HT1080 (cell line): ENCODE data around the gene COL4A6. TPM values are rescaled to one million over a fixed set of nuclear protein-coding genes. Genes with fewer than 3 reads are reported as not detected.
"Not testable (repeated sequence)": the region's sequence is repeated elsewhere in the genome, so short reads cannot be mapped to it uniquely, and the experiment has no call there.

Experiments
- DNase-seq: peaks from one replicate; pipeline ENCODE4 v3.0.0-alpha.2; 2015; ENCODE audit warnings: low read depth
- polyA plus RNA-seq, 2 experiments: library from polyadenylated mRNA; depleted of rRNA; stranded (reverse); fragments of >200 nt; gene quantifications; 2 replicates each; pipeline ENCODE4 v1.2.3, GENCODE V29; 2015
- total RNA-seq: library from RNA; depleted of rRNA; stranded (reverse); fragments of >200 nt; shearing (Covaris generic); gene quantifications from 2 replicates; pipeline ENCODE4 v1.2.3, GENCODE V29; 2014; rRNA removed

Gene COL4A6
- total RNA-seq = 0.07 and 0.08 TPM in 2 replicates
- 0.34 and 0.41 TPM in 2 replicates for polyA plus RNA-seq (2015; cell fraction: cytosol; rRNA removed)
- 1.2 TPM in 2 replicates for polyA plus RNA-seq (2015; cell fraction: nucleus; rRNA removed)

GRCh38 chrX:108438110-108438623 is at the start of gene COL4A6:
COL4A6 (minus strand) TSS chrX:108438422; CDS start chrX:108438196, 226 bp downstream.
- DNase-seq = no peak

- no peak for DNase-seq
These were observed 47.7 kb upstream of the COL4A6 start for GRCh38 chrX:108485960-108486359.

GRCh38 chrX:108484251-108484650 is 46.0 kb upstream of the COL4A6 start:
- no peak for DNase-seq

GRCh38 chrX:108481528-108481927 is 43.3 kb upstream of the COL4A6 start:
- not testable (repeated sequence) for DNase-seq

- DNase-seq = no peak
These were observed 35.8 kb upstream of the COL4A6 start for GRCh38 chrX:108473979-108474378.

GRCh38 chrX:108468486-108468885 is 30.3 kb upstream of the COL4A6 start:
- no peak for DNase-seq

- no peak for DNase-seq
These were observed 26.4 kb upstream of the COL4A6 start for GRCh38 chrX:108464604-108465003.

- DNase-seq = no peak
These were observed 18.8 kb upstream of the COL4A6 start for GRCh38 chrX:108456971-108457477.

GRCh38 chrX:108453841-108454240 is 15.6 kb upstream of the COL4A6 start:
- DNase-seq = no peak

GRCh38 chrX:108447303-108447702 is 9.1 kb upstream of the COL4A6 start:
- peak; percentile 2 for DNase-seq

GRCh38 chrX:108442901-108443464 is 4.8 kb upstream of the COL4A6 start:
- DNase-seq = no peak

GRCh38 chrX:108439961-108440696 is 1.9 kb upstream of the COL4A6 start:
- no peak for DNase-seq

GRCh38 chrX:108439426-108439942 is 1.3 kb upstream of the COL4A6 start, which contains the start of gene COL4A5:
COL4A5 (plus strand) TSS chrX:108439838; CDS start chrX:108440126, 288 bp downstream.
- peak; percentile 76 for DNase-seq

- DNase-seq = no peak
These were observed 693 bp downstream of the COL4A6 start for GRCh38 chrX:108437349-108438109.

- DNase-seq = no peak
These were observed 3.0 kb downstream of the COL4A6 start for GRCh38 chrX:108435261-108435660.

- DNase-seq = no peak
These were observed 12.0 kb downstream of the COL4A6 start for GRCh38 chrX:108426262-108426661.

GRCh38 chrX:108420481-108420880 is 17.7 kb downstream of the COL4A6 start:
- no peak for DNase-seq

GRCh38 chrX:108419401-108419800 is 18.8 kb downstream of the COL4A6 start:
- DNase-seq = no peak

GRCh38 chrX:108417257-108417656 is 21.0 kb downstream of the COL4A6 start:
- DNase-seq = no peak

- DNase-seq = peak; percentile 30
These were observed 22.3 kb downstream of the COL4A6 start for GRCh38 chrX:108415891-108416290.

GRCh38 chrX:108415146-108415545 is 23.1 kb downstream of the COL4A6 start:
- peak; percentile 30 for DNase-seq
